HG02571 (cell line): ENCODE measurements around the gene UBR4.

Source experiments
- ATAC-seq: cut with Tn5 transposase; IDR thresholded peaks from one replicate; pipeline ENCODE4 v1.9.1; 2021; ENCODE audit warnings: mild to moderate bottlenecking, moderate library complexity; ENCODE audit not compliant: unreplicated experiment

UBR4 gene

DNA sequence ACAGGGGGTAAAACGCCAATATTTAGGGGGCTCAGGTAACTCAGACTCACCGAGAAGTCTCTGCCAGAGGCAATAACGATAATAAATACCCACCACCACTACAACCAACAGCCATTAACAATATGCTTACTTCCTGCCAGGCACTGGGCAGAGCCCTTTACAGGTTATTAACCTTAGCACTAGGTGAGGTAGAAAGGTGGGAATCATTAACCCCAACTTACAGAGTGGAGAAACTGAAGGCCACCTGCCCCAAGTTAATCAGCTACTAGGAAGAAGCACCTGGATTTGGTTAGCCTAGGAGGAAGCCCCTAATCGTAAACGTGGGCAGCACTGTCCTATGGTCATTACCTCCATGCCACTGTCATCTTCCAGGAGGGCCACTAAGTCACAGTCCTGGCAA lies 110.0 kb downstream of the UBR4 start:
- no peak for ATAC-seq

GRCh38 chr1:19096990-19097389 lies 113.1 kb downstream of the UBR4 start:
- ATAC-seq: no peak

DNA sequence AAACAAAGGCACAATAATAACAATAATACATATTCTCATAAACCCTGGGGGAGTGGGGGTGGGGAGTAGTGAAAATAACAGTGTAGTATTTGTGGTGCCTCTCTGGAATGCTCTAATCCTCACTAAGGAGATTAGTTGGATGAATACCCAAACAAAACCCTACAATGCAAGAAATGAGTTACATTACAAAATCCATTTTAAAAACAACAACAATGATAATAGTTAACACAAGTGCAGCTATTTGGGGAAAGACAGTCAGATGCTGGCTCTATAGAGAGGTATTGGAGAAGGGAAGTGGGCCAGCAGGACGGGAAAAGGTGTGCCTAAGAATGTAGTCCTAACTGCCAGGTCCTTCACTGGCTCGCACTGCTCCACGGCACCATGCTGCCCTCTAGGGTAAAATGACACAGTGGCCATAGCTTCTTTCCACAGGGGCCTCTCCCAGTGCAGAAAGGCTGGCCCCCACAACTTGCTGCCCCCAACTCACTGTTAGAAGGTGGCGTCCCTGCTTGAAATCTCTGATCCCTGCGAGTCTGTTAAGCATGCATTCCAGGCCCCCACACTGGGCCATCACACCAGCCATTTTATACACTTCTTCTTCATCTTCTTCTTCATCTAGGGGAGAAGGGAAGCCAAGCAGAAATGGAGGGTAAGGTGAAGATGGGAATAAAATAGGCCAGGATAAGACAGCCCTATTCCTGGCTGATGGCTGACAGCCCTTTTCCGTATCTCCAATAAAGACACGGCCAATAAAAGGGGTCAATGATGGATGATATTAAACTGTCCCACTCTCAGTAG lies 113.8 kb downstream of the UBR4 start:
- no peak for ATAC-seq

DNA sequence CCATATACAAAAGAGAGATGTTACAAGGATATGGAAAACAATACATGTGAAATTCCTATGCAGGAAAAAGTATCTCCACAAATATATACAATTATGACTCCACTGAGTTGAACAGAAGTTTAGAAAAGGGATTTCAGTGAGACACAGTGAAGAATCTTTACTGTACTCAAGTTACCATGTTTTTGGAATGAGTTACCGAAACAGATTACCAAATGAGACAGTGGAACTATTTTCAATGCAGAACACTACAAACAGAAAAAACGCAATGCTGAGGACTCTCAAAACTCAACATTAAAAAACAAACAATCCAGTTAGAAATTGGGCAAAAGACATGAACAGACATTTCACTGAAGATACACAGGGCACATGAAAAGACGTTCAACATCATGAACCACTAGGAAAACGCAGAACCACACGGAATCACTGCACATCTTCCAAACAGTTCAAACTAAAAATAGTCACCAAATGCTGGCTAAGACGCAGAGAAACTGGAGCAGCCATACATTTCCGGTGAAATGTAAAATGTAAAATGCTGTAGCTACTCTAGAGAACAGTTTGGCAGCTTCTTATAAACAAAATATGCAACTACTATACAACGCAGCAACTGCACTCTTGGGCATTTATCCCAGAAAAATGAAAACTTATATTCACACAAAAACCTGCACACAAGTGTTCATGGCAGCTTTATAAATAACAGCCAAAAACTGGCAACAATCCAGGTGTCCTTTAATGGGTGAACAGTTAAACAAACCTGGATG lies 118.7 kb downstream of the UBR4 start:
- no peak for ATAC-seq

DNA sequence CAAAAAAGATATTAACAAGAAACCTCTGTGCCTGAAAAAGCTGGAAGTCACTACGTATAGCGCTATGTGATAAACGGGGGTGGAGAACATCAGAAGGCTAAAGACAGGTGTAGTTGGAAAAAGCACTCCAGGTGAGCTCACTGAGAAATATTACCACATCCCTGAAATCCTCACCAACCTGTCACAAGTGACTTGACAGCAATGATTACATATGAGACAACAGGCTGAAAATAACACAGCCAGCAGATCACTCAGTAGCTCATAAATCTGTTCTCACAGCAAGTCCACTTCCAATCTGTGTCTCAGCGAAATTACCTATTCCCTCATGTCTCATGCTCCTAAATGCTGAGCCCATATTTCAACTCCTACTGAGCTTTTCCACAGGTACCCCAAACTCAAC lies 120.5 kb downstream of the UBR4 start:
- no peak for ATAC-seq

DNA sequence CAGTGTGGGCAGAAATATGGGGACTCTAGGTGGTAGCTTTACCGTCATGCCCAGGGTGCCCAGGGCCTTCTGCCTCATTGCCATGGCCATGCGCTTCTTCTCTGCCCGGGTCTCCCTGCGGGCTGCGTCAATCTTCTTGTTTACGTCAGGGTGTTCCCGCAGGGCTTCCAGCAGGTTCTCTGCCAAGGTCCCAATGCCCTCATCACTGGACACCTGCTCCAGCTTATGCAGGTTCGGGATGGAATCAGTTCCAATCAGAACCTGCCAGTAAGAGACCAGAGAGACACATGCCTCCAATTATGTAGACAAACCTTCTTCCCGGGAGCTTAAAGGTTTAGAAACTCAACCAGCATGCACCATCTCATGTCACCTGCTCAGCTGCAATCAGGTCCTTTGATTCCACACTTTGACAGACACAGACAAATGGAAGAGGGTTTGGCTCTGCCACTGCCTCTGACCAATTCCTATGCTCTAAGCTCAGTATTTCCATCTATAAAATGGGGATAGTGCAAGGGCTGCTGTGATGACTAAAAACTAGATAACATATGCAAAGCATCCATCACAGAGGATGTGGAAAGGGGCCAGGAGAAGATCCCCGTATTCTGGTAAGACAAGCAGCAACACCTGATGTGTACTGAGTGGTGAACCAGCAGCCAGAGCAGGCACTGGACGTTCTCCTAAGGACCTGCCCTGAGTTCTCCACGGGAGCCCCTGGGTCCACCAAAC lies 121.2 kb downstream of the UBR4 start:
- ATAC-seq: no peak

GRCh38 chr1:19087737-19088594 lies 122.1 kb downstream of the UBR4 start:
- ATAC-seq: no peak

- no peak for ATAC-seq
Measured at GRCh38 chr1:19087017-19087736, 122.9 kb downstream of the UBR4 start.

DNA sequence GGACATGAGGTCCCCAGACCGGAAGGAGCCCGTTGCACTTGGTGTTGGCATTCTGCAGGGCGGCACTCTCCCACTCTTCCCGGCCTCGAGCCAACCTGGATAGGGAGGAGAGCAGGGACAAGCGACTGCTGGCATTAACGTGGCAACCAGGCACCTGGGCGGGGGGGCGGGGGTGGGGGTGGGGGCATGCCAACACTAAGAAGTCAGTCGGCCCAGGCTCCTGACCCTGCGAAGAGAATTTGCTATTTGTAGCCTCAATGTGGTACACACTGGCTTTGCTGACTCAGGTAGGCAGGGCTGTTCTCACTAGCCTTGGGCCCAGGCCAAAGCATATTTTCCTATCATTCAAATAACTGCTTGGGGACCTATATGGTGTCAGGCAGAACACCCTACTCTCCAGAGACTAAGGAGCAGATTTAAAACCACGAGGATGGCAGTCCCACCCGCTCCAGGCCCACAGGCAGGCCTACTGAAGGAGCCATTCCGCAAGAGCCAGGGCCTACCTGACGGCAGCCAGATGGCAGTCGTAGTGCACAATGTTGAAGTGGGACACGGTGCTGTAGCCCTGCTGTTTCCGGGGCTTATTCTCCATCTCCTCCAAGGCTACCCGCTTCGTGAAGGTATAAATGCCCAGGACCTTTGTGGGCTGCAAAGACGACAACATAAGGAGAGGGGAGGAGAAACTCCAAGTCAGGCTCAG lies 123.7 kb downstream of the UBR4 start:
- no peak for ATAC-seq

GRCh38 chr1:19084206-19084738 lies 125.8 kb downstream of the UBR4 start:
- ATAC-seq: no peak

DNA sequence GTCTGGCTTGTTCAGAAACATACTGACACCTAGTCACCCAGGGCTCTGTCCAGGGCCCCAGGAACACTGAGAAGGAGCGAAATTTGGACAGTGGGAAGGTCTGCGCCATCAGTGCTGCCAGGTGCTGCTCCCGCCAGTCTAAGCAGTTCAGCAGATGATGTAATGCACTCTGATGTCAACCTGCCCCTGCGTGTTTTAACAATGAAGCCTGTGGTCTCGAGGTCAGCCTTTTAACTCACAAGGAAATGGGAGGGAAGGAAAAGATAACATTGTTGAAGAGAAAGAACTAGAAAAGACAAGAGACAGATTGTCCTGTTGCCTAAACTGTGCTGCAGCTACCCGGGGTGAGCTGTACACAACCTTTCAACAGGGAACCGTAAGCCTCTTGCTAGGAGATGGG lies 127.0 kb downstream of the UBR4 start:
- ATAC-seq: no peak

GRCh38 chr1:19081218-19081893 lies 128.7 kb downstream of the UBR4 start:
- no peak for ATAC-seq

- ATAC-seq: no peak
Measured at GRCh38 chr1:19080721-19081120, 129.3 kb downstream of the UBR4 start.

DNA sequence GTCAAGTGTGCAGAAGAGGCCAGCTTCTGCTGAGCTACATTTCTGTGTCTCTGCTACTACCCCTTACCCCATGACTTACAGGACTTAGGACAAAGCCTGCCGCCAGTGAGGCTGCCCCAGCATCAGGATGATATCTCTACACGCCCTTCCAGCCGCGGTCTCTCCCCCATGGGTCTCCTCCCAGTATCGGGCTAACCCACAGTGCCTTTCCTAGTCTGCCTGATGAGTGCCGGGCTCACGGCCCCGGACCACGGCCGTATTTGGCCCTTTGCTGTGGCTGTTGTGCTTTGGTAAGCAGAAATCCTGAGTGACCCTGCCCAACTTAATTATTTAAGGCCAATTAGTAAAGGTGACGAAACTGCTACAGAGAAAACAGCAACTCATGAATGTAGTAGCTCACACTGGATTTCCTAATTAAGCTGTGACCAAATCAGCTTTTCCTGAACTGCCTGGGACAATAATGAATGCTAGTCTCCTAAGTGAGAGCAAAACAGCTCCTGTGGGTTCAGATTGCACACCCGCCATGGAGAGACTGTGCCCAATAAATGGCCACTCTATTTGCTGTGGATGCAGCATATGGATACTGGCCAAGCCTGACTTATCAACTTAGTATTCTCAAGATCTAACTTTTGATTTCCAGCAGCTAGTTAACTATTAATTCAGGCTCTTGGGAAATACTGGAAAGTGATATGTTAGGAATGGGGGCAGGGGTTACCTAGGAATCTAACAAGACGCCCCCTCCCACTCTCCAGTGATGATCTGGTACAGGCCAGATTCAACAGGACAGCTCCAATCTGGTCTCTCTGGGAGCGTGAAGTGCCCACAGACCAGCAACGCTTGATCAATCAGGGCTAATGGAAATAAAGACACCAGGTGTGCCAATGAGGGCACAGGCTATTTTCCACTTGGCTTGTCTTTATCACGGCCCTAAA lies 130.3 kb downstream of the UBR4 start:
- ATAC-seq: no peak

DNA sequence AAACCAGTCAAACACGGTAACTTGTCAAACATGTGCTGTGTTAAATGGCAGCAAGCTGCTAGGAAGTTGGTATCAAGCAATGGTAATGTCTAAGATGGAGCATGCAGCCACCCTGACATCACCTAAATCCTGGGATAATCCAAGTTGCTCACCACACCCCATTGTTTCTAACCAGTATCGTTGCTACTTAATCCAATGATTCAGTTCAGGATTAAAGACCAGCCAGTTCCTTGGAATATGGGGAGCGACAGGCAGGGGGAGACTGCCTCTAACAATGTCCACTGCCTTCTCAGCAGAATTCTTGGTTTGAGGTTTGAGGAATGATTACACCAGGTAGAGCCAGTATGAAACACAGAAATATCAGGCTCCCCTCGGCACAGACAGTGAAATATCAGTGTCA lies 131.5 kb downstream of the UBR4 start:
- no peak for ATAC-seq

DNA sequence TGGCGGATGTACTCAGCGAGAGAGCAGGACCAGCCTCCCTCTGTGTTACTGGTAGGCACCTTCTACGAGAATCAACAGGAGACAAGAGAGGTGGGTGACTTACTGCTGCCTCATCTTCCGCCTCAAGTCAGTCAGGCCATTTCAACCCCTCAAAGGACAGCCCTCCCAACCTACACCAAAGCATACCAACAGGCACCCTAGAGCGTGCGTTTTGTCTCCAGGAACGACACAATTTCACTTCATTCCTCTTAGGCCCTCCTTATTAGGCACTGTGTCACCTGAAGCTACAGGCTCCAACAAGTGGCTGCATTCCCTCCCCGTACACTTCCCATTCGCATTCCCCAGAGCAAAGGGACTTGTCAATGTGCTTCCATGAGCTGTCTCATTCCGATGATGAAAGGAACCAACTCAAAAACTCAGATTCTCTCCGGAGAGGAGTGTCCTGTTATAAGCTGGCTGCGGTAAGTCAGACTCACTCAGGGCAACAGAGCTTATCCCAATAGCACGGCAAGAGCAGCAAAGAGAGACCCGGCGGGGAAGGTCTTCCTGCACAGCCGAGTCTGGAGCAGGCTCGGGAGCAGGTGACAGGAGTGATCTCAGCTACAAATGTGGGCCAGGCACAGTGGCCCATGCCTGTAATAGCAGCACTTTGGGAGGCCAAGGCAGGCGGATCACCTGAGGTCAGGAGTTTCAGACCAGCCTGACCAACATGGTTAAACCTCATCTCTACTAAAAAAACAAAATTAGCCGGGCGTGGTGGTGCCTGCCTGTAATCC lies 133.0 kb downstream of the UBR4 start:
- no peak for ATAC-seq
